ENCODE measurements around the gene CALB2.
"Not testable (repeated sequence)": the region's sequence is repeated elsewhere in the genome, so short reads cannot be mapped to it uniquely, and the experiment has no call there.

The CALB2 gene

DNA sequence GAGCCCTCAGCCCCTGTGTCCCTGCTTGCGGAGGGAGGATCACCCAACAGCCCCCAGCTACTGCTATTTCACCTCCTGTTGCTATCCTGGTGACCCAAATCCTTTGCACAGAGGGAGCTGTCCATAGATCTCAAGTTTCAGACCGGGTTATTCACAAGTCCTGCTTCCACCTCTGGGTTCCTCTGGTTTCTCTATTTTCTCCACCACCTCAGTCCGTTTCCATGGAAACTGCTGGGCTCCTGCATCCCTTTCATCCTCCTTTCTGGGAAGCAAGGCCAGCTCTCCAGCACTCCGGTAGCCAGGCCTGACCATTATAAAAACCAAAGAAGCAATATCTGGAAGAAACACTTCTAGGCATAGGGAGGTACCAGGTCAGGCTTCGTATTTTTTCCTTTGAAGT, 4.8 kb upstream of the CALB2 start:
- DNase-seq: no peak

DNA sequence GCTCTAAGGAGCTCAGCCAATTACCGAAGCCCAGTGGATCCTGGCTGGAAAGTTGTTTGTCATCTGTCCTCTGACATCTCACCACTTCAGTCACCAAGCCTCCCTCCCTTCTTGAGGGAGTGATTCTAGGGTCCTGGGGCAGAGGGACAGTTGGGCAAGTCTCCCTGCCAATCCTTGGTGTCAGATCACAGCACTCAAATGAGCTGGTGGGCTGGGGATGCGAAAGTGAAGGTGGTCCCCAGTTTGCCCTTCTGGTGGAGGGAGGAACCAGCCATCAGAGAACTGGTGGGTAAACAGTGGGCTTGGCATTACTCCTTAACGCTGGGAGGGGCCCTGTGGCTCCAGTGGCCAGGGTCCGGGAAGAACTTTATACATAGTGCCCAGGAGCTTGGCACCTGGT, 4.4 kb upstream of the CALB2 start:
- DNase-seq: no peak

DNA sequence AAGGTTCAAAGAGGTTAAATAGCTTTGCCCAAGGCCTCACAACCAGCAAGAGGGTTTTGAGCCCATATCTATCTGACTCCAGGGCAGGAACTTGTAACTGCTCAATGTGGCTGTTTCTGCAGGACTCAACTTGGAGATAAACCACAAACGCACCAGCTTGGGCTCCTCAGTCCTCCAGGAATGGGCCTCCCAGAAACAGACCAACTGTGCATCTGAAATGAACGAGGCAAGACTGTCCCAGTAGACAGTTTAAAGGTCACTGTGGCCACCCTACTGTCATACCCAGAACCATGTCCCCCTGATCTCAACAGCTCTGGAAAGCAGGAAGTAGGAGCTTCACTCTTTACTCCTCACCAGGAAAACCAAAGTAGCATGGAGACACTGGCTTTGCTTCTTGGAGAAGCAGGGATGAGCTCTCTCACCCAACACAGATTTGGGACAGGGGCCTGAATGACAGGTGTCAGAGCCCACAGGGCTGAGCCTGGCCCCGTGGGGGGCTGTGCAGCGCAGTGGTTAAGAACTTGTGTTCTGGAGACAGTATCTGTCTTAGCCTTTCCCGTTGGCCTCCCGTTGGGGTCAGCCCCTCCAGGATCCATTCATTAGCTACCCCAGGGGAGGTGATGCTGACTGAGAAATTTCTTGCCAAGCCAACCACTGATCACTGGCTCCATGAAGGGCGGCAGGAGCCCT, 2.3 kb upstream of the CALB2 start:
- no peak for DNase-seq

DNA sequence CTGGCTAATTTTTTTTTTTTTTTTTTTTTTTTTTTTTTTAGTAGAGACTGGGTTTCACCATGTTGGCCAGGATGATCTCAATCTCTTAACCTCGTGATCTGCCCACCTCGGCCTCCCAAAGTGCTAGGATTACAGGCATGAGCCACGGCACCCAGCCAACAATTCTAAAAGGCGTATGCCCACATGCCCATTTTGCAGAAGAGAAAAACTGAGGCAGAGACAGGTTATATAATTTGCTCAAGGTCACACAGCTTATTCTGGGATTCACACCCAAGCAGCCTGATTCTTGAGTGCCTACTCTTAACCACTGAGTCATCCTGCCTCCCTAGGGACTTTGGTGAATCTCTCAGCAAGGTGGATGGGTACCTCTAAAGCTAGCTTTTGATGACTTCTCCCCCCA, 1.6 kb upstream of the CALB2 start:
- not testable (repeated sequence) for DNase-seq

DNA sequence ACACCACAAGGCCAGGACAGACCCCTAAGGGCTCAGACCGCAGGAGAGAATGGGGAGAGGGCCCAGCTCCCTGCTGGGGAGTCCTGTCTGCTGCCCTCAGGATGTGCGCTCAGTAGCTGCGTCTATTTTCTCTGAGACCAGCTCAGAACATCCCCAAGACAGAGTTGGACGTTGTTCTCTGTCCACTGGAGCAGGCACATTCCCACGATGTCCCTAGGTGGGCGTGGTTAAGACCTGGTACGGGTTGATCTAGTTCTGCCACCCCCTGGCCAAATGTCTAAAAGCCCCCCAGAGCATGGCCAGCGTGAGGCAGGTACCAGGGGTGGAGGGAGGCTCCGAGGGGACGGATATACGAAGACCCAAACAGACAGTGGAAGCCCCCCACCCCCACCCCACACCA, 842 bp upstream of the CALB2 start:
- no peak for DNase-seq

DNA sequence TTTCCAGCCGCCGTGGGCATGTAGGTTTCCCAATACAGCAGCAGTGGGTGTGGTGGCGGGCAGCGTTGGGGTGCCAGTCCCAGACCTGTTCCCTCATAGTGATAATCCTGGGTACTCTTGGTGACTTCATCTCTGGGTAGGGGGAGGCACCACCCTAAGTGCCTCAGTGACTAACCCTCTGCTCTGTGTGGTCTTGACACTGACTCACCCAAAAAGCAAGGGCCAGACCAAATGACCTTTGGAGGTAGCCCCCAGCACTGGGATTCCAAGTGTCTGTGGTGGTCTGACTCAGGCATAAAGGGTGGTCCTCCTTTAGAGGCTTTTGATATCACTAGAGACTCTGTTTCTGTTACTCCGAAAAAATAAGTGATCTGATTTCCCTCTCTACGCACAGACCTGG, 908 bp downstream of the CALB2 start:
- no peak for DNase-seq

DNA sequence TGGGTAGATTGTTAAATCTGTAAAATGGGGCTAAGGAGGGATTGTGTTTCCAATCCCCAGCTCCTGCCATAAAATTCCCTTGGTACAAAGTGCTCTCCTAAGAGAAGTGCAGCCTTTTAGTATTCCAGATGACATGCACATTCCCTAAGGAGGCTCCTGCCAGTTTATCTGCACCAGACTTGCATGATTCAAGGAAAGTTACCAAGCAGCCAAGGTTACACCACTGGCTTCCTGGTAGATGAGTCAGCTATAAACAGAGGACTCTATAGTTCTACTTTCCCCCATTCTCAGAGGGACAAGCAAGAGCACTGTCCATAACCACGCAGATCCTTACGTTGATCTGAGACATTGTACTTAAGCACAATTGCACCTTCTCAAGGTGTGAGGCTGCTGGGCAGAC, 1.9 kb downstream of the CALB2 start:
- DNase-seq: no peak

DNA sequence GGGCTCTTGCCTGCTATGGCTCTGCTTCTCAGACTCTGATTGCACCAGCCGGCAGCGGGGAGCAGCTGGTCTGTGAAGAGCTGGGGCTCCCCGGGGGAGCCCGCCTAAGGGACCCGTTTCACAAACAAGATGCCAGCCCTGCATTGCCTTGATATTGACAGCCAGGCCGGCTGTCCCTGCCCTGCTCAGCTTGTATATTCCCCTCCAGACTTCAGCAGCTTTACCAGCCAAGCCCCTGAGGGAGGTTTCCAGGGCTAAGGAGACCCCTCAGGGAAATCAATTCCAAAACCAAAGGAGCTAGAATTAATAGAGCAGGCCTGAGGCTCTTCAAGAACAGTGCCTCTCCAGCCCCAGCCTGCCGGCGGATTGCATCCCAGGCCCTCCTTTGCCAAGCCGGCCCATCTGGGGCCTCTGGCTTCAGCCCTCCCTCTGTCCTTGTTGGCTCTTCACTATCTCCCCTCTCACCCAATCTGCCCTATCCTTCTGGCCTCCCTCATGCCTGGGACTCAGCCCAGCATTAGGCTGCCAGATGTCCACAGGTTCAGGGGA, 5.7 kb downstream of the CALB2 start:
- DNase-seq: no peak

DNA sequence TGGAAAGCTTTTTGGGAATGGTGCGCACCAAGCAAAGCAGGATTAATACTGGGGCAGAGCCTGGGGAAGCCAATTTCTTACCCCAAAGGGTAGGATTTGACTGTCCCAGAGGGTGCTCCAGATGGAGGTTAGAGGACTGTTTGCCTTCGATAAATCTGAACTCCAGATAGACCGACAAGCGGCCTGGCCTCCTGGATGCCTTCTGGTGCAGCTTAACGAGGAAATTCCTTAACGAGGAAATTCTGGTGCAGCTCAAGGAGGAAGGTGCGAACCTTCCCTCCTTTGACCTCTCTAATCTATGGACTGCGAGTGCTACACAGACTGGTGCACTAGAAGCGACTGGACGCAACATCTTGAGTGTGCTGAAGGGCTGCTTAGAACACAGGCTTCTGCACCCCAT, 6.5 kb downstream of the CALB2 start:
- no peak for DNase-seq

DNA sequence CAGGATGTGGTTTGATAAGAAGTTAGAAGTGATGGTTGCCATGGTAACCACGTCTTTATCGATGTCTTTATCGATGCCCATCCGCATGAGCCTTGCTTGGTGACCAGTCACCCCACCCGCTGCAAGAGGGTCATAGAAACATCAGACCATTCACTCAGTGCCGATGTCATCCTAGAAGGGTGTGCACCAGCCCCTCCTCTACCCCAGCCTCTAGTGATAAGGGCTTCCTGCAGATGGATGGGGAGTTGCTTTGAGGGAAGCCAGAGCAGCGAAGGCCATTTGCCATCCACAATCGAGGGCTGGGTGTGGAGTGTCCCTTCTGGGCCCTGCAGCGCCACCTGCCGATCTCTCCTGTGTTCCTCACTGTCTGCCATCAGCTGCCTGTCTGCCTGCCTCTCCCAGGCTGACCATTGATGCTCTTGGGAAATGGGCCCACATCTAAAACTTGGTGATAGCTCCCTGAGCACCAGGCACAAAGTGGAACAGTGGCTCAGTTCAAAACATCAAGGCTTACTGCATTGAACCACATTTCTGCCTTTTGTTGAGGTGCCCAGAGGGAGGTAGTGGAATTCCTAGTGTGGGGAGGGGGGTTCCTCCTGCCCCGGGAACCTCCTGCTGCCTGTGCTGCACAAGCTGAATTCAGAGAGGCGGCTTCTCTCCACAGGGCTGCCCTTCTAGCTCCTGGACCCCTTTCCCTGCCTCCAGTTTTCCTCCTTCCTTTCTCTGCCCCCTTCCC, 8.9 kb downstream of the CALB2 start:
- peak; percentile 7 for DNase-seq

DNA sequence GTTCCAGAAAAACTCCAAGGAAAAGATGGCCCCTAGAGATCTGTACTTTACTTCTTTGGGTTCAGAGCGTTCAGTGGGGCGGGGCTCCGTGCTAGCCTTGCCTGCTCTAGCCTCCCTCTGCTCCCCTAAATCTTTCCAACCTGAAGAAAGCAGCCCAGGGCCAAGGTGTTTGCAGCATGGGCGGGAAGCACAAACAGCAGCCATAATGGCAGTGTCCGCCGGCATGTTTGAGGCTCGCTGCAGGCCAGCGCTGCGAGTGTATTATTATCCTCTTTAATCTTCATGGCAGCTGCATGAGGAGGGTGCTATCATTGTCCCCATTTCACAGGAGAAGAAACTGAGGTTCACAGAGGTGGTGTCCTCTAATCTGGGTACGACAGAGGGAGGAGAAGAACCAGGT, 10.4 kb downstream of the CALB2 start:
- DNase-seq: no peak

DNA sequence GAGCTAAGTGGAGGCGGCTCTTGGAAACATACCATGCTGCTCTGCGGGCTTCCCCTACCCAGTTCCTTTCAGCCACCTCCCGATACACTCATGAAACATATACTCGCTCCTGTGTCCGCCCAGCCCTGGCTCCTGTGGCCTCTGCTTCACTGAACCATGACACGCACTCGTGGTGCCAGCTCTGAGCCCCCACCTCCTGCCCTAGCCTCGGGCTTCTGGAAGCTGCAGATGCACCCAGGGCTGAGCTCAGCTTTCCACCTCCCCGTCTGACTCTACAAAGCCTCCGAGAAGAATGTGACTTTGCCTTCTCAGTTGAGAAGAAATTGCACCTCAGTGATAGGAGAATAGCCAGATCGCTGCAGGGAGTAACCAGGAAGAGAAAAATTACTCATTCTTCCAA, 11.0 kb downstream of the CALB2 start:
- DNase-seq: no peak

DNA sequence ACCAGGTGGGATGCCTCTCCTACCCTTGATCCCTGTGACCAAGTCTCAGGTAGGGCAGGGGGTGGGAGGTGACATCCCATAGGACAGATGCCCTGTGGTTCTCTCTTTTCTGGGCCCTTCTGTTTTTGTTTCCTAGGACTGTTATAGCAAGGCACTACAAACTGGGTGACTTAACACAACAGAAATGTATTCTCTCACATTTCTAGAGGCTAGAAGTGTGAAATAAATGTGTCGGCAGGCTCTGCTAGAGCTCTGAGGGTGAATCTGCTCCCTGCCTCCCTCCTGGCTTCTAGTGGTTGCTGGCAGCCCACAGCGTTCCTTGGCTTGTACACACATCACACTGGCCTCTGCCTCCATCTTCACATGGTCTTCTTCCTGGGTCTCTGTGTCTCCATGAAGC, 12.7 kb downstream of the CALB2 start:
- DNase-seq: no peak

DNA sequence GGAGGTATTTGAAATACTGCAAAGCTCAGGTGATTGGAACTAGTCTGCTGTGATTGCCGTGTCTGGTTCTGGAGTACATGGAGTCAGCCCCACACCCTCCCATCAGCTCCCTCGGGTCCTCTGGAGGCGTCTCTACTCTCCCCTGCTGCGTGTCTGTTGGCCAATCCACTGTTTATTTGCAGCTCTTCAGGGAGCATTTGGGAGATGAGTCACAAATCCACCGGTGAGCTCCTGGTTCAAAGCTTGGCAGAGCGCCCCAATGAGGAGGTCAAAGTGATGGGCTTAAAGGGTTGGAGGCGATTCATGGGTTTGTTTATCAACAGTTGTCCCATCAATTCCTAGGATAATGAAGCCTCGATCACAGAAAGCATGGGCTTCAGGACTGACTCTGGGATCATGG, 14.6 kb downstream of the CALB2 start:
- no peak for DNase-seq

DNA sequence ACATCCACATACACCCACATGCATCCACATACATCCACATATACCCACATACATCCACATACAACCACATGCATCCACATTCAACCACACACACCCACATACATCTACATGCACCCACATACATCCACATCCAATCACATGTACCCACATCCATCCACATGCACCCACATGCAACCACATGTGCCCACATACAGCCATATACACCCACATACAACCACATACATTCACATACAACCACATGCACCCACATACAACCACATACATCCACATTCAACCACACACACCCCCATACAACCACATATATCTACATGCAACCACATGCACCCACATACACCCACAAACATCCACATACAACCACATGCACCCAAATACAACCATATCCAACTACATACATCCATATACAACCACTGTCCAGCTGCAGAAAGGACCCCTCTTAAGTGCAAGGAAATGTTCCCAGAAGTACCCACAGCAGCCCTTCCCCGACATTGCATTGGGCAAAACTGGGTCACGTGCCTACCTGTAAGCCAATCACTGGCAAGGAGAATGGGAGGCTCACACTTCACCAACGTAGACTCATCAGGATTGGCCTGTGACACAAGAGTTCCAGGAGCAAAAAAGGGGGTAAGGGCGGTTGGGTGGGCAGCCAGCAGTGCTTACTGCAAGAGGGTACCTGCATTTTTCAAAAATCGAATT, 18.1 kb downstream of the CALB2 start:
- no peak for DNase-seq

DNA sequence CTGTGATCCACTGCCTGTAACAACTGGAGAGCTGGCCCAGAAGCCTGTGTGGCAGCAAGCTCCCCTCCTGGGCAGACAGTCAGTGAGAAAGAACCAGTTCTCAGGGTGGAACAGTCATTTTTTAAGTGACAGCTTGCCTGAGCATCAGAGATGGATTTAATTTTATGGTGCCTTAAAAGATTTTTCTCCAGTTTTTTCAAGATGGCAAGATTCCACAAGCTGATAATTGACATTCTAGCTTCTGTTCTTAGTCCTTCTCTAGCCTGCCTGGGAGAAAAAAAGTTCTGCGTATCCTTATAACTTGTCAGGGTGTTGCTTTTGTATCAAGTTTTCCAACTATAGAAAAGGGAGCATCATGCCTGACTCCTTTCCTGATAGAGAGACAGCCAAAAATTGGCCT, 21.2 kb downstream of the CALB2 start:
- no peak for DNase-seq

DNA sequence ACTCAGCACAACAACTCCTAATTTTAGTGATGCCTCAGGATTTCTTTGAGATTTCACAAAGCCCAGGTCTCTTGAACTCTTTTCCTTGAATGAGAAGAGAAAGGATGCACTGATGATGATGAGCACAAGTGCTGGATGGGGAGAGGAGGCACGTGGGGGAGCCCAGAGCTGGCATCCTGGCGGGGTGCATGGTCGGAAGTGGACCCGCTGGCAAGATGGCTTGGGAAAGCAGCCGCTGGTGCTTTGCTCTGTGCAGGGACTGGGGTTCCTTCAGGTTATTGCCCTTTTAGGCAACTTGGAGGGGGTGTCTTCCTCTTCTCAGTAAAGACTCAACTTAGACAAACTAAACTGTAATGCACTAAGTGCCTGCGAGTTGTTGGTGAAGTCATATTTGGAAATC, 22.3 kb downstream of the CALB2 start:
- DNase-seq: no peak

DNA sequence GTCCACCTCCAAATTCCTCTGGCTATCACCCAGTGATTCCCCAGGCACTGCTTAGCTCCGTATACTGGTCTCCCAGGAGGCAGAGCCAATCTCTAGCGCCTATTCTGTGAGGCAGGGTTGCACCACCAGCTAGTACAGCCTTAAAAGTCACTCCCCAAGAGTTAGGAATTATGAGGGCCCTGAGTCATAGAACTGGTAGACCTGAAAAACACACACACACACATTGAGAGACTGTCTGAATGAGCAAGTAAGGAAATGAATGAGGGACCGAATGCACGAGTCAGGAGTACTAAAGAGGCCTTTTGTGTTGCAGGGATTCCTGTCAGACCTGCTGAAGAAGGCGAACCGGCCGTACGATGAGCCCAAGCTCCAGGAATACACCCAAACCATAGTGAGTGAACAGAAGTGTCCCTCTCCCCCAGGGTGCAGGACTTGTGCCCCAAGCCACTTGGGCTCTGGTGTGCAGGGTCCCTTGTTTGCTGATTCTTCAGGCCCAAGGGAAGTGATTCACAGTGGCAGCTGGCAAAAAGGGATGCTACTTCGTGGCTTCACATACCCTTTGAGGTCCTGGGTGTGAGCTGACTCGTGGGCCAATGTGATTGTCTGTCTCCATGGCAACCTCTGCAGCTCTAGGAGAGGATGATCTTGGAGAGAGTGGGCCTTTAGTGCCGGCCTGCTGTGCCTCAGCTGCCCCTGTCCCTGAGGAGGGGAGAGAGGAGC, 24.7 kb downstream of the CALB2 start:
- no peak for DNase-seq

DNA sequence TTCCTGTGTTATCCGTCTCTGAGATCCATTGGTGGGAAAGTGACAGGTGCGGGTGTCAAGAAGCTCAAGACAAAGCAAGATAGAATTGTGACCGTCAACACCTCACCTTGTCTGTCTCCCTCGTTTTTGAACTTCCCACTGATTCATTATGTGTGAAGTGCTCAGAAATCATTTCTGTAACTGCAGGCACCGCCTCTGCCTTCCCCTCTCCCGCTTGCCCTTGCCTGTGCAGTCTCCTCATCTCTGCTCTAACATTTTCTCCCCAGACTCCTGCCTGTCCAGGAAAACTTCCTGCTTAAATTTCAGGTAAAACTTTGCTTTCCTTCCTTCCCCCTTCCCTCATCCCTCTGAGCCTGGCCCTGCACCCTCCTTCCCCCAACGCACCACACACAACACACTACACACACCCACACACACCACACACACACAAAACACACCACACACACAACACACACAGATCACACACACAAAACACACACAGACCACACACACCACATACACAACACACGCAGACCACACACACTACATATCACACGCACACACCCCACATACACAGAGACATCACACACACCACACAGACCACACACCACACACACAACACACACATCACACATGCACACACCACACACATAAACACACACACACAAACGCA, 25.7 kb downstream of the CALB2 start:
- no peak for DNase-seq

DNA sequence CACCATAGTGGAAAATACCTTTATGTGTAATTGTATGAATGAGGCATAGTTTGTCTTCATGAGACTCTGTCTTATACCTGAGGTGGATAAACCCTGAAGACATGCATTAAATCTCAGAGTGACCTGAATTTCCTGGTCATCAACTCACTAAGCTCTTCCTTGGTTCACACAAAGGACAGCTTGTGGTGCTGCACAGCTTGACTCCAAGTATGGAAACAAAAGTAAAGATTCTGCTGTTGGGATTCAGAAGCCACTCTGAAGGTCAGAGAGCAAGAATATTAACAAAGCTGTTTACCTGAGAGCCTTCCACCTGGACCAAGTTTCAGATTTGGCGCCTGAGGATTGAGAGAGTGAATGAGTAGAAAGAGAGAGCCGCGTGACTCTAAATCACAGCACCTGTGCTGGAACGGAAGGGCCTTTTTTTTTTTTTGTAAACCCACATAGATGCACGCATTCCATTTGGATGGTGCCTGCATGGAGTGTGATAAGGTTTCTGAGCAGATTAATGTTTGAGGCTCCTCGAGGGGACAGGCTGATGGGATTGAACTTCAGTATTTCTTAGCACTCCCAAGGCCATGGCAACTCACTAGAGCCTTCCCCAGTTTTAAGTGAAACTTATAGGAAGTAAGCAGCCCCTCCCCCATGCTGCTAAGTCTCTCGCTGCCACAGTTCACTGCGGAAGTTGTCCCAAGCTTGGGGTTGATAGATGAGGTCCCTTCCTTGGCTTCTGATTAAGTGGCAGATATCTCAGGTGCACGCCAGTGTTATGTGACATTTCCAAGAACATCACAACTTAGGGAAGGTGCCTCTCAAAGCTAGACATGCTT, 28.7 kb downstream of the CALB2 start:
- no peak for DNase-seq

DNA sequence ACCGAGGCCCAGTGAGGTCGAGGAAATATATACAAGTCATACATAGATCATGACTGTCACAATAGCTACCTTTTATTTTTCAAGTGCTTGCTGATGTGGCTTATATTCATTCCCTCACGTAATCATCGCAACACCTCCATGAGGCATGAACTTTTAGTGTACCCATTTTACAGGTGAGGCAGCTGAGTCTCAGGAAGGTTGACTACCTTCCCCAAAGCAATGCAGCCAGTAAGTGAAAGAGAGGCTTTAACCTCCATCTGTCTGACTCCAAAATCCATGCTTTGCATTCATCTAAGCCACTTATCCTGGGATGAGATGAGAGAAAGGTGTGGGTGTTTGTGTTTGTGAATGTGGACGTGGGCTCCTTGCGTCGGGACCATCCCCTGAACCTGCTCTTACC, 30.8 kb downstream of the CALB2 start:
- no peak for DNase-seq

DNA sequence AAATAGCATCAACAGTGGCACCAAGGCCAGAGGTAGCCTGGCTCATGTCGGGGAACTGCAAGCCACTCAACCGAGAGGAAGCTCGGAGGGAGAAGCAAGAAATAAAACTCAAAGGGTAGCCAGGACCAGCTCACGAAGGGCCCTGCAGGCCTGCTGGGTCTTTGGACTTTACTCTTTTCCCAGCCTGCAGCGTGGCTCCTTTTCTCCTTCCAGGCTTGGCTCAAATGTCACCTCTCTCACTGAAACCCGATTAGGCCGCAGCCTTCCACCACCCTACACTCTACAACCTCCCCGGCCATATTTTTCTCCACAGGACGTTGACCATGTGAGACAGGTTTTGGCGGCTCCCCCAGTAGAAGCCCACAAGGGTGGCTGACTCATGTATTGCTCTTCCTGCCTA, 38.1 kb downstream of the CALB2 start:
- no peak for DNase-seq

Measured in stimulated activated CD4-positive, alpha-beta T cell treated with anti-CD3 and anti-CD28 coated beads, Interleukin-4, amount 100 ng/mL, for 24 hours (primary cell).